ENCODE measurements around the gene OR14A2. TPM values are rescaled to one million over a fixed set of nuclear protein-coding genes. Genes with fewer than 3 reads are reported as not detected.
"Not testable (repeated sequence)": the region's sequence is repeated elsewhere in the genome, so short reads cannot be mapped to it uniquely, and the experiment has no call there.

The OR14A2 gene
- total RNA-seq, 2 experiments from 2014 or later = not detected

- Histone ChIP-seq H3K9me2 (ENCODE audit: insufficient read depth, low read length) (no peaks in the 10 kb centered on the region), H3K4me1 (ENCODE audit: insufficient read depth, low read length, poor library complexity, severe bottlenecking) (no peaks in the 10 kb centered on the region), H3K36me3 (ENCODE audit: insufficient read depth, low read length) (no peaks in the 10 kb centered on the region), H3K4me3 (ENCODE audit: low read depth, low read length, poor library complexity, severe bottlenecking) (no peak overlapping the region), H4K20me1 (ENCODE audit: insufficient read depth, low read length) (no peaks in the 10 kb centered on the region), H3K9me3 (ENCODE audit: low read length) (no peaks in the 10 kb centered on the region), H3K27ac (ENCODE audit: low read depth, low read length, poor library complexity, severe bottlenecking) (no peak overlapping the region), H3K4me2 (ENCODE audit: low read length) (no peak overlapping the region), H3K79me2 (ENCODE audit: insufficient read depth, low read depth, low read length) (no peaks in the 10 kb centered on the region), H2AFZ (ENCODE audit: low read length) (no peak overlapping the region)
- intact Hi-C loops (cut with micrococcal nuclease; ENCODE audit: unreplicated experiment) = no loop called here
- no peak for DNase-seq (ENCODE audit: low spot score)
- ChIA-PET CTCF (ENCODE audit: unreplicated experiment) (no interaction called here), POLR2A (no interaction called here)
- no TSS peak for BruUV-seq (replicated peaks)
- no peak for TF ChIP-seq CTCF (conservative IDR thresholded peaks at IDR 0.05; ENCODE audit: low read length)
- TF ChIP-seq EZH2phosphoT487 (IDR thresholded peaks at IDR 0.05; ENCODE audit: borderline replicate concordance, low read depth, low read length) = no peak
Observed at GRCh38 chr1:247721222-247721621, 26.7 kb downstream of the OR14A2 start.

- intact Hi-C loops (cut with micrococcal nuclease; ENCODE audit: unreplicated experiment) = no loop called here
- no peak for TF ChIP-seq CTCF (conservative IDR thresholded peaks at IDR 0.05; ENCODE audit: low read length)
- no peak for TF ChIP-seq EZH2phosphoT487 (IDR thresholded peaks at IDR 0.05; ENCODE audit: borderline replicate concordance, low read depth, low read length)
- H3K36me3 ChIP-seq (ENCODE audit: insufficient read depth, low read length) = no peaks in the 10 kb centered on the region
- H4K20me1 ChIP-seq (ENCODE audit: insufficient read depth, low read length) = no peaks in the 10 kb centered on the region
- H3K9me3 ChIP-seq (ENCODE audit: low read length) = no peaks in the 10 kb centered on the region
- no peak for DNase-seq (ENCODE audit: low spot score)
- no peaks in the 10 kb centered on the region for H3K79me2 ChIP-seq (ENCODE audit: insufficient read depth, low read depth, low read length)
- ChIA-PET POLR2A (no interaction called here), CTCF (ENCODE audit: unreplicated experiment) (no interaction called here)
- no peaks in the 10 kb centered on the region for H3K4me1 ChIP-seq (ENCODE audit: insufficient read depth, low read length, poor library complexity, severe bottlenecking)
- no peak within 1 kb of the TSS for H3K4me2 ChIP-seq (ENCODE audit: low read length)
- no peak within 1 kb of the TSS for H2AFZ ChIP-seq (ENCODE audit: low read length)
- BruUV-seq (replicated peaks) = no TSS peak
- no peak within 1 kb of the TSS for H3K4me3 ChIP-seq (ENCODE audit: low read depth, low read length, poor library complexity, severe bottlenecking)
- H3K9me2 ChIP-seq (ENCODE audit: insufficient read depth, low read length) = no peaks in the 10 kb centered on the region
- H3K27ac ChIP-seq (ENCODE audit: low read depth, low read length, poor library complexity, severe bottlenecking) = no peak within 1 kb of the TSS
Observed at GRCh38 chr1:247716546-247716945, 31.4 kb downstream of the OR14A2 start, which contains the start of gene OR6F1. Gene OR6F1, minus strand, starts transcription at chr1:247716646. Its CDS starts 3,891 bp downstream, at chr1:247712755.

GRCh38 chr1:247713753-247714152, 34.2 kb downstream of the OR14A2 start:
- Histone ChIP-seq H2AFZ (ENCODE audit: low read length) (no peak overlapping the region), H3K4me3 (ENCODE audit: low read depth, low read length, poor library complexity, severe bottlenecking) (no peak overlapping the region), H3K79me2 (ENCODE audit: insufficient read depth, low read depth, low read length) (no peaks in the 10 kb centered on the region), H3K4me1 (ENCODE audit: insufficient read depth, low read length, poor library complexity, severe bottlenecking) (no peaks in the 10 kb centered on the region), H3K27ac (ENCODE audit: low read depth, low read length, poor library complexity, severe bottlenecking) (no peak overlapping the region), H3K9me3 (ENCODE audit: low read length) (no peaks in the 10 kb centered on the region), H3K9me2 (ENCODE audit: insufficient read depth, low read length) (no peaks in the 10 kb centered on the region), H3K4me2 (ENCODE audit: low read length) (no peak overlapping the region), H4K20me1 (ENCODE audit: insufficient read depth, low read length) (no peaks in the 10 kb centered on the region), H3K36me3 (ENCODE audit: insufficient read depth, low read length) (no peaks in the 10 kb centered on the region)
- no peak for DNase-seq (ENCODE audit: low spot score)
- CTCF ChIA-PET (ENCODE audit: unreplicated experiment) = no interaction called here
- TF ChIP-seq EZH2phosphoT487 (IDR thresholded peaks at IDR 0.05; ENCODE audit: borderline replicate concordance, low read depth, low read length) (no peak), CTCF (conservative IDR thresholded peaks at IDR 0.05; ENCODE audit: low read length) (no peak)
- no TSS peak for BruUV-seq (replicated peaks)
- POLR2A ChIA-PET = no interaction called here
- intact Hi-C loops (cut with micrococcal nuclease; ENCODE audit: unreplicated experiment) = no loop called here

GRCh38 chr1:247710681-247711080, 37.3 kb downstream of the OR14A2 start:
- H3K9me3 ChIP-seq (ENCODE audit: low read length); POLR2A ChIA-PET; CTCF ChIA-PET (ENCODE audit: unreplicated experiment); BruUV-seq (replicated peaks); H3K4me3 ChIP-seq (ENCODE audit: low read depth, low read length, poor library complexity, severe bottlenecking); H2AFZ ChIP-seq (ENCODE audit: low read length); H3K4me2 ChIP-seq (ENCODE audit: low read length); H3K4me1 ChIP-seq (ENCODE audit: insufficient read depth, low read length, poor library complexity, severe bottlenecking); DNase-seq (ENCODE audit: low spot score); intact Hi-C loops (cut with micrococcal nuclease; ENCODE audit: unreplicated experiment); H3K9me2 ChIP-seq (ENCODE audit: insufficient read depth, low read length); H3K36me3 ChIP-seq (ENCODE audit: insufficient read depth, low read length); H3K79me2 ChIP-seq (ENCODE audit: insufficient read depth, low read depth, low read length); H4K20me1 ChIP-seq (ENCODE audit: insufficient read depth, low read length); H3K27ac ChIP-seq (ENCODE audit: low read depth, low read length, poor library complexity, severe bottlenecking): not testable (repeated sequence)
